DMS114 treated with DMSO at 0.1 percent for 48 hours (cell line): Measurements from ENCODE around the gene PDLIM5.
"Not testable (repeated sequence)": the region's sequence is repeated elsewhere in the genome, so short reads cannot be mapped to it uniquely, and the experiment has no call there.

Experiments used
- DNase-seq: peaks from one replicate; lab custom pipeline; 2025; ENCODE audit not compliant: unreplicated experiment; lab: John Stamatoyannopoulos, UW

The PDLIM5 gene

GRCh38 chr4:94490437-94490836, 38.7 kb downstream of the PDLIM5 start:
- DNase-seq: no peak

- DNase-seq: no peak
Measured at GRCh38 chr4:94491322-94491721, 39.6 kb downstream of the PDLIM5 start.

GRCh38 chr4:94495408-94495807, 43.7 kb downstream of the PDLIM5 start:
- no peak for DNase-seq

GRCh38 chr4:94497690-94498089, 45.9 kb downstream of the PDLIM5 start:
- no peak for DNase-seq

GRCh38 chr4:94498502-94498901, 46.8 kb downstream of the PDLIM5 start:
- DNase-seq: no peak

GRCh38 chr4:94500685-94501084, 48.9 kb downstream of the PDLIM5 start:
- no peak for DNase-seq

- no peak for DNase-seq
Measured at GRCh38 chr4:94504545-94504944, 52.8 kb downstream of the PDLIM5 start.

GRCh38 chr4:94506822-94507221, 55.1 kb downstream of the PDLIM5 start:
- no peak for DNase-seq

- DNase-seq: no peak
Measured at GRCh38 chr4:94507281-94507680, 55.5 kb downstream of the PDLIM5 start.

- no peak for DNase-seq
Measured at GRCh38 chr4:94507708-94508107, 56.0 kb downstream of the PDLIM5 start.

- no peak for DNase-seq
Measured at GRCh38 chr4:94508296-94508695, 56.6 kb downstream of the PDLIM5 start.

- no peak for DNase-seq
Measured at GRCh38 chr4:94508806-94509205, 57.1 kb downstream of the PDLIM5 start.

- no peak for DNase-seq
Measured at GRCh38 chr4:94511591-94511990, 59.8 kb downstream of the PDLIM5 start.

GRCh38 chr4:94513532-94513931, 61.8 kb downstream of the PDLIM5 start:
- DNase-seq: not testable (repeated sequence)

- no peak for DNase-seq
Measured at GRCh38 chr4:94515365-94515764, 63.6 kb downstream of the PDLIM5 start.

- no peak for DNase-seq
Measured at GRCh38 chr4:94516067-94516466, 64.3 kb downstream of the PDLIM5 start.

- DNase-seq: no peak
Measured at GRCh38 chr4:94516999-94517398, 65.3 kb downstream of the PDLIM5 start.

GRCh38 chr4:94517492-94517891, 65.8 kb downstream of the PDLIM5 start:
- no peak for DNase-seq

GRCh38 chr4:94519019-94519418, 67.3 kb downstream of the PDLIM5 start:
- DNase-seq: no peak

- no peak for DNase-seq
Measured at GRCh38 chr4:94519925-94520789, 68.4 kb downstream of the PDLIM5 start.

- no peak for DNase-seq
Measured at GRCh38 chr4:94523033-94523580, 71.4 kb downstream of the PDLIM5 start.

- no peak for DNase-seq
Measured at GRCh38 chr4:94523617-94524016, 71.9 kb downstream of the PDLIM5 start.
